Peyer's patch (tissue), 4 donors: Measurements from ENCODE around the gene PHF10.

Experiments used
- CTCF ChIP-seq, 6 experiments: fragments of 450-650 bp in 4 of 6; fragments of 200-600 bp in 2 of 6; sonication (generic) in 1 of 6; IDR thresholded peaks; one replicate each; pipeline ENCODE4 v1.5.1; 2017 to 2019; ENCODE audit warnings: antibody characterized with exemption in 6 of 6, mild to moderate bottlenecking in 3 of 6, moderate library complexity in 1 of 6
- POLR2A ChIP-seq, 2 donors: fragments of 450-650 bp; IDR thresholded peaks; one replicate each; pipeline ENCODE4 v1.5.1; 2017; ENCODE audit warnings: antibody characterized with exemption in 2 of 2, mild to moderate bottlenecking in 2 of 2, moderate library complexity in 2 of 2

- no peak for TF ChIP-seq CTCF (IDR thresholded peaks at IDR 0.05)
- TF ChIP-seq POLR2A (IDR thresholded peaks at IDR 0.05) = no peak
Measured at GRCh38 chr6:169766232-169766631, 41.9 kb upstream of the PHF10 start.
